SIG-M5 (cell line): ENCODE results near the gene MAN2A2.

Source experiments
- DNase-seq: peaks from one replicate; lab custom pipeline; 2025; lab: John Stamatoyannopoulos, UW

MAN2A2 gene

DNA sequence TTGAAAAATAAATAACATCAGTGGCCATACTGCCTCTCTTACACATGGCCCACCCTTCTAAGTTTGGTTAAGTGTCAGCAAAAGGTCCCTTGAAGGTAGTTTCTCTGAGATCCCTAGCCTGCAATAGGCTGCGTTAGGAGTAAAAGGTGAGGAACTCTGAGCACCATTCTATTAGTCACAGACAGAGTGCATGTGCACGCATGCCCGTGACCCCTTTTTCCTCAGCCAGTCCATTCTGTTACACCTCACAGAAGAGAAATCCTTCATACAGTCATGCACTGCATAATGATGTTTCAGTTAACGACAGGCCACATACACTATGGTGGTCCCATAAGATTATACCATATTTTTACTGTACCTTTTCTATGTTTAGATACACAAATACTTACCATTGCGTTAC, 64.1 kb downstream of the MAN2A2 start:
- no peak for DNase-seq

DNA sequence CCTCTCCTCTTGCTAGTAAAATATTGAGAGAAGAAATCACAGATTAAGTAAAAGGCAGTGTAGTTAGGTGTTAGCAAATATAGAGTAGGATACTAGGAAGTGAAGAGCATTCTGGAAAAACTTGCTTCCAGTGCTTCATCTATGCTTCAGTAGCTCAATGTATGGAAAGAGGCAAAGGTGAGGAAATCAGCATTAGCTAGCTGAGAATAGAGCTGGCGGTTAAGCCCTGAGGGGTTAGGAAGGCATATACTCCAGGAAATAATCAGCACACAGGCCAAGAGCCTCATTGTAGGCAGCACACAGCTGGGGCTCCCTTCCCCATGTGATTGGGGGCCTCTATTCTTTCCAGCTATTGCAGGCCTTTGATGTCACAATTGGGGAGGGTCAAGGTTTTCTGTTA, 65.3 kb downstream of the MAN2A2 start:
- no peak for DNase-seq

DNA sequence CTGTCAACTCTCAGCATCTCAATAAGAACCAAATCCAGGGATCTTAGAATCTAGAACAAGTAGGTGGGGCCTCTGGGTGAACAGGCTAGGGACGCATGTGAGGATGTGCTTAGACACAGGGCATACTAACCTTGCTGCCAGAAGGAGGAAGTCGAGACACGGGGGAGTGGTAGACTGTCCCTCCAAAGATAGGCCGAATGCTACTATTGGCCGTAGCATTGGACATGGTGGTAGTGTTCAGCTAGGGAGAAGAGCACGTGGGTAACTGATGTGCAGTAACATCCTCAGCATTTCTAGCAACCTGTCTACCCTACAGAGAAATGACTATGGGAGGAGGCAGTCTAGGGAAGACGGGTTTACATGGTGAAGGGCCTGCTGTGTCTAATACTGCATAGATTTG, 67.2 kb downstream of the MAN2A2 start:
- no peak for DNase-seq

DNA sequence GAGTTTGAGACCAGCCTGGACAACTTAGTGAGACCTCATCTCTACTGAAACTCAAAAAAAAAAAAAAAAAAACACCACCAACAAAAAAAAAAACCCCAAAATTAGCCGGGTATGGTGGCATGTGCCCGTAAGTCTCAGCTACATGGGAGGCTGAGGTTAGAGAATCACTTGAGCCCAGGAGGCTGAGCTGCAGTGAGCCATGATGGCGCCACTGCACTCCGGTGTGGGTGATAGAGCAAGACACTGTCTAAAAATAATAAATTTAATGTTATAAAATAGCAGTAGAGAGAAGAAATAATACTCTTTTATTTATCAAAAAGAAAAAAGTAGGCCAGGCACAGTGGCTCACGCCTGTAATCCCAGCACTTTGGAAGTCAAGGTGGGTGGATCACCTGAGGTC, 69.0 kb downstream of the MAN2A2 start:
- no peak for DNase-seq
